ENCODE data around the gene PIAS2.

DNA sequence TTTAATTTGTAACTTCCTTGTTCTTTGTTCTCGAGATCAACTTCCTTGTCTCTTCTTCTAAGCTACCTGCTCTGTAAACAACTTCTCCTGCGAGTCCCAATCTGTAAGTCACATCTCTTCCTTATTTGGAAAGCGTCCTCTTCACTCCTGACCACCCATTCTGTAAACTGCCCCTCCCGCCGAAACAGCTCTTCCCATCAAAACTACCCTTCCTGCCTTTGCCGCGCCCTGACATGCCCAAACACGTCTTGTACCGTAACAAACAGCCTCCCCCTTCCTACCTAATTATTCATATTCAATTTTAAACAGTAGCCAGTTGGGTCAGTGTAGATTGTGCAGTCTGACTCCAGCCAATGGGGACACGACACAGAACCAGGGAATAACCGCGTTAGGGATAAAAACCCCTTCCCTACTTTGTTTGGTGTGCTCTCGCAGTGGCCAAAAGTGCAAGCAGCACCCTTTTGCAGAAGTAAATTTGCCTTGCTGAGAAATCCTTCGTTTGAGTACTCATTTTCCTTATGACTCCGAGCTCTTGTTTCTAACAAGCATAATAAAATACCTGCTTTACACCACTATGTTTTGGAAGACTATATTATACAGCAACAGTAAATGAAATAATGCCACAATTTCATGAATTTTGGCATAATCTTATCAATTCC is 39.8 kb downstream of the PIAS2 start:
- TF ChIP-seq SNAI1 (CRISPR knock-in tag; IDR thresholded peaks at IDR 0.05; ENCODE audit: borderline replicate concordance) (no peak), SPEN (CRISPR knock-in tag; IDR thresholded peaks at IDR 0.05; ENCODE audit: low read depth) (no peak), CTCF (CRISPR knock-in tag; IDR thresholded peaks at IDR 0.05) (no peak), ZFYVE20 (CRISPR knock-in tag; IDR thresholded peaks at IDR 0.05; ENCODE audit: borderline replicate concordance, low read depth) (no peak), ZNF687 (CRISPR knock-in tag; IDR thresholded peaks at IDR 0.05) (no peak), ATF6 (CRISPR knock-in tag; conservative IDR thresholded peaks at IDR 0.05) (no peak), POLR2A (IDR thresholded peaks at IDR 0.05; ENCODE audit: insufficient read depth in 1 of 2, low read depth in 2 of 2, low read length in 2 of 2) (no peak), JUND (CRISPR knock-in tag; IDR thresholded peaks at IDR 0.05) (no peak), FOXJ3 (CRISPR knock-in tag; IDR thresholded peaks at IDR 0.05; ENCODE audit: borderline replicate concordance) (no peak), BATF2 (CRISPR knock-in tag; IDR thresholded peaks at IDR 0.05) (no peak), NFYB (CRISPR knock-in tag; IDR thresholded peaks at IDR 0.05) (no peak)
- TF ChIP-seq, protein P1, sequence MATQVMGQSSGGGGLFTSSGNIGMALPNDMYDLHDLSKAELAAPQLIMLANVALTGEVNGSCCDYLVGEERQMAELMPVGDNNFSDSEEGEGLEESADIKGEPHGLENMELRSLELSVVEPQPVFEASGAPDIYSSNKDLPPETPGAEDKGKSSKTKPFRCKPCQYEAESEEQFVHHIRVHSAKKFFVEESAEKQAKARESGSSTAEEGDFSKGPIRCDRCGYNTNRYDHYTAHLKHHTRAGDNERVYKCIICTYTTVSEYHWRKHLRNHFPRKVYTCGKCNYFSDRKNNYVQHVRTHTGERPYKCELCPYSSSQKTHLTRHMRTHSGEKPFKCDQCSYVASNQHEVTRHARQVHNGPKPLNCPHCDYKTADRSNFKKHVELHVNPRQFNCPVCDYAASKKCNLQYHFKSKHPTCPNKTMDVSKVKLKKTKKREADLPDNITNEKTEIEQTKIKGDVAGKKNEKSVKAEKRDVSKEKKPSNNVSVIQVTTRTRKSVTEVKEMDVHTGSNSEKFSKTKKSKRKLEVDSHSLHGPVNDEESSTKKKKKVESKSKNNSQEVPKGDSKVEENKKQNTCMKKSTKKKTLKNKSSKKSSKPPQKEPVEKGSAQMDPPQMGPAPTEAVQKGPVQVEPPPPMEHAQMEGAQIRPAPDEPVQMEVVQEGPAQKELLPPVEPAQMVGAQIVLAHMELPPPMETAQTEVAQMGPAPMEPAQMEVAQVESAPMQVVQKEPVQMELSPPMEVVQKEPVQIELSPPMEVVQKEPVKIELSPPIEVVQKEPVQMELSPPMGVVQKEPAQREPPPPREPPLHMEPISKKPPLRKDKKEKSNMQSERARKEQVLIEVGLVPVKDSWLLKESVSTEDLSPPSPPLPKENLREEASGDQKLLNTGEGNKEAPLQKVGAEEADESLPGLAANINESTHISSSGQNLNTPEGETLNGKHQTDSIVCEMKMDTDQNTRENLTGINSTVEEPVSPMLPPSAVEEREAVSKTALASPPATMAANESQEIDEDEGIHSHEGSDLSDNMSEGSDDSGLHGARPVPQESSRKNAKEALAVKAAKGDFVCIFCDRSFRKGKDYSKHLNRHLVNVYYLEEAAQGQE (IDR thresholded peaks at IDR 0.05; ENCODE audit: borderline replicate concordance in 1 of 2, low read depth in 1 of 2, low read length in 2 of 2) = no peak
